T-helper 22 cell (primary cell): ENCODE measurements around the gene IL17RE.

Experiments
- DNase-seq: peaks from one replicate; pipeline ENCODE4 v3.0.0-alpha.2; 2020; ENCODE audit warnings: low read depth

Gene IL17RE

GRCh38 chr3:9955611-9956352 lies 53.1 kb downstream of the IL17RE start:
- DNase-seq: no peak

- DNase-seq: no peak
Measured at GRCh38 chr3:9957214-9957613, 54.6 kb downstream of the IL17RE start.

GRCh38 chr3:9965200-9965875 lies 62.7 kb downstream of the IL17RE start:
- no peak for DNase-seq
